SH-SY5Y (cell line): Measurements from ENCODE around the gene NDN.

Experiments used
- GATA2 ChIP-seq: IDR thresholded peaks from 2 replicates; pipeline ENCODE4 v1.6.1; 2011; ENCODE audit warnings: mild to moderate bottlenecking, low read depth, low read length
- GATA3 ChIP-seq: IDR thresholded peaks from 2 replicates; pipeline ENCODE4 v1.6.1; 2011; ENCODE audit warnings: low read depth, mild to moderate bottlenecking, low read length, moderate library complexity

DNA sequence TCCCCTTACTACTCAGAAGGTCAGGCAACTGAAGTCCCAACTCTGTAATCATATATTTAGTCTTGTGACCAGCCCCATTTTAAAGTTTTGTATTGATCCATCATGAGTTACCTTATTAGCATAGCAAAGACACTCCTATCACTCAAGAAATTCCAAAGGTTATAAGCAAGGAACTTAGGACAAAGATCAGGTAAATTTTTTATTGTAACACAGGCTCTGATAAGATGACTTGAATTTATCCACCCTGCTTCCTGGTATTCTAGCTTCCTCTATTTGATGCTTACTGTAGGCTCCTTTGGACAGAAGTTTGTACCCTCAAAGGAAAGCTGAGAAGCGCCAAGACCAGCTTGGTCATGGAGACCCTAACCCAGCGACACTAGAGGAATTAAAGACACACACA is 8.2 kb upstream of the NDN start:
- TF ChIP-seq GATA2 (no peak), GATA3 (no peak)
